Lower leg skin (tissue), 4 donors: ENCODE results near the gene RTN3. TPM values are rescaled to one million over a fixed set of nuclear protein-coding genes. Genes with fewer than 3 reads are reported as not detected.

ENCODE experiments used
- DNase-seq, 2 donors: peaks; one replicate each; pipeline ENCODE4 v3.0.0-alpha.2; 2019; ENCODE audit warnings: low spot score in 2 of 2
- H3K4me3 ChIP-seq: fragments of 200-600 bp; sonication (generic); 2 replicates; pipeline ENCODE4 v1.5.1; 2017; ENCODE audit warnings: mild to moderate bottlenecking, low read depth; ENCODE audit not compliant: poor library complexity, severe bottlenecking
- POLR2A ChIP-seq, 2 donors: fragments of 450-650 bp; IDR thresholded peaks; one replicate each; pipeline ENCODE4 v1.6.1; 2016 to 2017; ENCODE audit warnings: antibody characterized with exemption in 2 of 2, mild to moderate bottlenecking in 1 of 2, moderate library complexity in 1 of 2
- WGBS, 2 donors: methylation state at CpG; one replicate each; pipeline ENCODE4 v1.1.5; 2018; 5-methylcytosine and 5-hydroxymethylcytosine counted together
- intact Hi-C: fragments of 100-400 bp; cut with DNase I; formaldehyde crosslinking; loops from one replicate; pipeline ENCODE4 v1.15.0; 2023; ENCODE audit warnings: low total_unique reads
- total RNA-seq, 4 donors: library from RNA; depleted of rRNA; stranded (reverse); fragments of >200 nt; gene quantifications; one replicate each; pipeline ENCODE4 v1.1.0, GENCODE V29; 2016
- TF ChIP-seq, protein P1 (sequence below), 3 donors: fragments of 450-650 bp; IDR thresholded peaks; one replicate each; pipeline ENCODE4 v1.5.1; 2016; ENCODE audit warnings: antibody characterized with exemption in 3 of 3, mild to moderate bottlenecking in 3 of 3, moderate library complexity in 2 of 3

The RTN3 gene
- total RNA-seq, 4 donors from 2014 or later = 124 to 192 (median 148) TPM

DNA sequence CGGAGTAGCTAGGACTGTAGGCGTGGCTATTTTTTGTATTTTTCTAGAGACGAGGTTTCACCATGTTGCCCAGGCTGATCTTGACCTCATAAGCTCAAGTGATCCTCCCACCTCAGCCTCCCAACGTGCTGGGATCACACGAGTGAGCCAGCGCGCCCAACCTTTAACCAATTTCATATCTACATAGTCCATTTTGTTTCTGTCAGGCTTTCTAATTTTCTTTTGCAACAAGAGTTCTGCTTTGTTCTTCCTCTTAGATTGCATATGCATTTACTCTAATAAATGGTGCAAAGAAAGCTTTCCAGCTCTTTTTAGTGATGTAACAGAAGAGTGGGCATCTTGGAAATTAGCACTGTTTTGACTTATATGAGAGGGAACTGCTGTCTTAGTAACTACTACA lies 13.3 kb downstream of the RTN3 start:
- WGBS, 2 donors = 95 to 97% methylated on average over 7 of the region's 7 CpGs
- DNase-seq = no peak
- intact Hi-C loops = no loop called here
- TF ChIP-seq, protein P1, sequence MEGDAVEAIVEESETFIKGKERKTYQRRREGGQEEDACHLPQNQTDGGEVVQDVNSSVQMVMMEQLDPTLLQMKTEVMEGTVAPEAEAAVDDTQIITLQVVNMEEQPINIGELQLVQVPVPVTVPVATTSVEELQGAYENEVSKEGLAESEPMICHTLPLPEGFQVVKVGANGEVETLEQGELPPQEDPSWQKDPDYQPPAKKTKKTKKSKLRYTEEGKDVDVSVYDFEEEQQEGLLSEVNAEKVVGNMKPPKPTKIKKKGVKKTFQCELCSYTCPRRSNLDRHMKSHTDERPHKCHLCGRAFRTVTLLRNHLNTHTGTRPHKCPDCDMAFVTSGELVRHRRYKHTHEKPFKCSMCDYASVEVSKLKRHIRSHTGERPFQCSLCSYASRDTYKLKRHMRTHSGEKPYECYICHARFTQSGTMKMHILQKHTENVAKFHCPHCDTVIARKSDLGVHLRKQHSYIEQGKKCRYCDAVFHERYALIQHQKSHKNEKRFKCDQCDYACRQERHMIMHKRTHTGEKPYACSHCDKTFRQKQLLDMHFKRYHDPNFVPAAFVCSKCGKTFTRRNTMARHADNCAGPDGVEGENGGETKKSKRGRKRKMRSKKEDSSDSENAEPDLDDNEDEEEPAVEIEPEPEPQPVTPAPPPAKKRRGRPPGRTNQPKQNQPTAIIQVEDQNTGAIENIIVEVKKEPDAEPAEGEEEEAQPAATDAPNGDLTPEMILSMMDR (IDR thresholded peaks at IDR 0.05) = no peak
- TF ChIP-seq POLR2A (IDR thresholded peaks at IDR 0.05) = no peak
- no peak overlapping the region for H3K4me3 ChIP-seq

DNA sequence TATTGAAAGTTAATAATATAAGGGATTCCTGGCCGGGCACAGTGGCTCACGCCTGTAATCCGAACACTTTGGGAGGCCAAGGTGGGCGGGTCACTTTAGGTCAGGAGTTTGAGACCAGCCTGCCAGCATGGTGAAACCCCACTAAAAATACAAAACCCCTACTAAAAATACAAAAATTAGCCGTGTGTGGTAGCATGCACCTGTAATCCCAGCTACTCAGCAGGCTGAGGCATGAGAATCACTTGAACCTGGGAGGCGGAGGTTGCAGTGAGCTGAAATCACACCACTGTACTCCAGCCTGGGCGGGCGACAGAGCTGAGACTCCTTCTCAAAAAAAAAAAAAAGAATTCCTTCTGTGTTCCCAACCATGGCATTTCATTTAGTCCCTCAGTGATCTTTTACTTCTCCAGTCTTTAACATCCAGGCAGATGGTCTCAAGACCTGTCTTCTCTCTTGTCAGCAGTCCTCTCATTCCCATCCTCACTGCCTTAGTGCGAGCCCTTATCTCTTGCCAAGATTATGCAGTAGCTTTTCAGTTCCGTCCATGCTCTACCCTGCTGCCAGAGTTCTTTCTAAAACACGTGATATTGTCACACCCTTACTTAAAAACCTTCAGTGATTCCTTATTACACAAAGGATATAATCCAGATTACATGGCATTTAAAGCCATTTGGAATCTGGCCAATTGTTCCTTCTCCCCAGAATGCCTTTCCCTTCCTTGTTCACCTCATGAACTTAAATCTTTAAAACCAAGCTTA lies 17.9 kb downstream of the RTN3 start:
- no peak for TF ChIP-seq POLR2A (IDR thresholded peaks at IDR 0.05)
- TF ChIP-seq, protein P1 (IDR thresholded peaks at IDR 0.05) = no peak
- no peak for DNase-seq
- intact Hi-C loops = no loop called here
- WGBS, 2 donors = 33 to 39% methylated on average over 11 of the region's 11 CpGs
- no peak overlapping the region for H3K4me3 ChIP-seq

DNA sequence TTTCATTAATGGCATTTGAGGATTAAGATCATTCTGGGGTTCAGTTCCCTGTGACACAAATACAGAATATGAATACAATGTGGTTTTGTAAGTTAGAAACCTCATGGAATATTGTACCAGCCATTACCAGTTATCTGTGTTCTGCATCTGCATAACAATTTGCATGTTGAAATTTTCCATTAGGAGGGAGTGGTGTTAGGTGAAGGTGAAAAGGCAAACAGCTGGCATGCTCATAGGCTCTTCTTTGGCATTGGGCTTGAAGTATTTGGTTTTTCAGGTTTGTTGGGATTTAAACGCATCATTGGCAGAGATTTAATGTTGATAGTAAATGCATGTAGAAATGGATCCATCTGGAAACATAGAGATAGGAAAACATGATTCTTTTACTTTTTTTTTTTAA lies 18.6 kb downstream of the RTN3 start:
- WGBS, 2 donors = 49 to 64% methylated on average over 1 of the region's 1 CpG
- no peak overlapping the region for H3K4me3 ChIP-seq
- intact Hi-C loops = no loop called here
- TF ChIP-seq, protein P1 (IDR thresholded peaks at IDR 0.05) = no peak
- TF ChIP-seq POLR2A (IDR thresholded peaks at IDR 0.05) = no peak
- no peak for DNase-seq

DNA sequence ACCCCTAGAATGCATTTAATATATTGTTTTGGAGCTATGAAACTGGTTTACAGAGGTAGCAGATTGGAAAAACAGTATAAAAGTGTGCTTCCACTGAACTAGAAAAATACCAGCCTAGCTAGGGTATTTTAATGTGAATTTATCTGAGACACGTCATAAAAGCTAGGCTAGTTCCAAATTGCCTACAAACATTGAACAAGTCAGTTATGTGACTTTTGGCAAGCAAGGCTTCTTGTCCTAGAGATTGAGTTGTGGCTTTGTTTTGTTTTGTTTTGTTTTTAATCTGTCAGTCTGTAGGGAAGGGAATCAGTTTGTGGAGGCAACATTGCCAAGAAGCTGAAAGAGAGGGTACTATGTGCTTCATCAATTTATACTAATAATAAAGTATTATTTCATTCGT lies 24.2 kb downstream of the RTN3 start:
- intact Hi-C loops = no loop called here
- 31 to 40% methylated on average over 2 of the region's 2 CpGs for WGBS, 2 donors
- no peak for DNase-seq
- no peak overlapping the region for H3K4me3 ChIP-seq
- TF ChIP-seq POLR2A (IDR thresholded peaks at IDR 0.05) = no peak
- TF ChIP-seq, protein P1 (IDR thresholded peaks at IDR 0.05) = no peak

DNA sequence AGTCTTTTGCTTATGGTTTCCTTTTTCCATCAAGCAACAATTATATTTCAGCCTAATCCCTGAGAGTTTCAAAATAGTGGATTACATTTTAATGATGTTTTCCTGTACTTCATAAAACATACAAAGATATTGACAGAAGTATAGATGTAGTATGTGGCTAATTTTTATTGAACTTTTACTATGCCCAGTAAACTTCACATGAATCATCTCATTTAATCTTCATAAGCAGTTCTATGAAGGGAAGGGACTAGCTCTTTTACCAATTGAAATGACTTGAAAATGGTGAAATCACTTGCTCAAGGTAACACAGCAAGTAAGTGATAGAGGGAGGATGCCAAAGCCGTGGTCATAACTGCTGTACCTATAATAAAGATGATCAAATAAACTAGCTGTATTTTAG lies 27.5 kb downstream of the RTN3 start:
- no peak for DNase-seq
- TF ChIP-seq POLR2A (IDR thresholded peaks at IDR 0.05) = no peak
- TF ChIP-seq, protein P1 (IDR thresholded peaks at IDR 0.05) = no peak
- no peak overlapping the region for H3K4me3 ChIP-seq
- WGBS, 2 donors = 95 to 96% methylated on average over 1 of the region's 1 CpG
- intact Hi-C loops = no loop called here
